ENCODE measurements around the gene RMND5B. TPM values are rescaled to one million over a fixed set of nuclear protein-coding genes. Genes with fewer than 3 reads are reported as not detected.

RMND5B gene
- total and polyA plus RNA-seq, 3 donors from 2014 or later = 73.0 to 181 (median 102) TPM

GRCh38 chr5:178176791-178177190 lies 46.0 kb downstream of the RMND5B start:
- intact Hi-C loops (cut with DNase I; ENCODE audit: low total_unique reads) = no loop called here
- H3K27me3 ChIP-seq = no peaks in the 10 kb centered on the region
- DNase-seq = no peak
- no peak overlapping the region for H3K27ac ChIP-seq
- 55 to 59% methylated on average over 6 of the region's 6 CpGs for WGBS, 2 donors
- H3K9me3 ChIP-seq = no peaks in the 10 kb centered on the region
- no peak for TF ChIP-seq POLR2A (IDR thresholded peaks at IDR 0.05)
- TF ChIP-seq, protein P1, sequence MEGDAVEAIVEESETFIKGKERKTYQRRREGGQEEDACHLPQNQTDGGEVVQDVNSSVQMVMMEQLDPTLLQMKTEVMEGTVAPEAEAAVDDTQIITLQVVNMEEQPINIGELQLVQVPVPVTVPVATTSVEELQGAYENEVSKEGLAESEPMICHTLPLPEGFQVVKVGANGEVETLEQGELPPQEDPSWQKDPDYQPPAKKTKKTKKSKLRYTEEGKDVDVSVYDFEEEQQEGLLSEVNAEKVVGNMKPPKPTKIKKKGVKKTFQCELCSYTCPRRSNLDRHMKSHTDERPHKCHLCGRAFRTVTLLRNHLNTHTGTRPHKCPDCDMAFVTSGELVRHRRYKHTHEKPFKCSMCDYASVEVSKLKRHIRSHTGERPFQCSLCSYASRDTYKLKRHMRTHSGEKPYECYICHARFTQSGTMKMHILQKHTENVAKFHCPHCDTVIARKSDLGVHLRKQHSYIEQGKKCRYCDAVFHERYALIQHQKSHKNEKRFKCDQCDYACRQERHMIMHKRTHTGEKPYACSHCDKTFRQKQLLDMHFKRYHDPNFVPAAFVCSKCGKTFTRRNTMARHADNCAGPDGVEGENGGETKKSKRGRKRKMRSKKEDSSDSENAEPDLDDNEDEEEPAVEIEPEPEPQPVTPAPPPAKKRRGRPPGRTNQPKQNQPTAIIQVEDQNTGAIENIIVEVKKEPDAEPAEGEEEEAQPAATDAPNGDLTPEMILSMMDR (IDR thresholded peaks at IDR 0.05) = no peak
- no peaks in the 10 kb centered on the region for H3K36me3 ChIP-seq (ENCODE audit: low read depth, missing control alignments)
- H3K4me3 ChIP-seq = no peak overlapping the region
- H3K4me1 ChIP-seq = no peaks in the 10 kb centered on the region

DNA sequence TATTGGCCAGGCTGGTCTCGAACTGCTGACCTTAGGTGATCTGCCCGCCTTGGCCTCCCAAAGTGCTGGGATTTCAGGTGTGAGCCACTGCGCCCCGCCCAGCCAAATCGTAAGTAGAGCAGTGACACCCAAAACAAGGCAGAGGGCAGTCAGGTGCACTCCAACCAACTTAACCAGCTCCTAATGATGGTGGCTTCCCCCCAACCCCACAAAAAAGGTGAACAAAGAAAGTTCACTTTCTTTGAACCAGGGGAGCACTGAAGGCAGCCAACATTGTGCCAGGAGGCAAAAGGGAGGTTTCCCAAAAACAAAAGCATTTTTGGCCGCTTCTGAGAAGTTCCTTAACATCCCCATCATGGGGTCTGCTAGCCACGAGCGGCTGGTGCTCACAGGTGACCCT lies 46.8 kb downstream of the RMND5B start:
- no peak for DNase-seq
- 62 to 81% methylated on average over 8 of the region's 8 CpGs for WGBS, 2 donors
- H3K9me3 ChIP-seq = no peaks in the 10 kb centered on the region
- H3K27me3 ChIP-seq = no peaks in the 10 kb centered on the region
- no peaks in the 10 kb centered on the region for H3K36me3 ChIP-seq (ENCODE audit: low read depth, missing control alignments)
- intact Hi-C loops (cut with DNase I; ENCODE audit: low total_unique reads) = no loop called here
- H3K4me3 ChIP-seq = no peak overlapping the region
- no peak overlapping the region for H3K27ac ChIP-seq
- H3K4me1 ChIP-seq = no peaks in the 10 kb centered on the region
- TF ChIP-seq, protein P1 (IDR thresholded peaks at IDR 0.05) = no peak
- TF ChIP-seq POLR2A (IDR thresholded peaks at IDR 0.05) = no peak

- H3K9me3 ChIP-seq = no peaks in the 10 kb centered on the region
- no peaks in the 10 kb centered on the region for H3K27me3 ChIP-seq
- 42 to 47% methylated on average over 8 to 9 of the region's 9 CpGs for WGBS, 2 donors
- H3K27ac ChIP-seq = no peak overlapping the region
- H3K36me3 ChIP-seq (ENCODE audit: low read depth, missing control alignments) = no peaks in the 10 kb centered on the region
- no peak for TF ChIP-seq POLR2A (IDR thresholded peaks at IDR 0.05)
- TF ChIP-seq, protein P1 (IDR thresholded peaks at IDR 0.05) = no peak
- no peak overlapping the region for H3K4me3 ChIP-seq
- intact Hi-C loops (cut with DNase I; ENCODE audit: low total_unique reads) = no loop called here
- H3K4me1 ChIP-seq = no peaks in the 10 kb centered on the region
- no peak for DNase-seq
These were observed 49.5 kb downstream of the RMND5B start for GRCh38 chr5:178180141-178180863.

GRCh38 chr5:178182158-178182876 lies 51.5 kb downstream of the RMND5B start:
- Histone ChIP-seq H3K27ac (no peak overlapping the region), H3K4me1 (no peaks in the 10 kb centered on the region), H3K9me3 (no peaks in the 10 kb centered on the region), H3K27me3 (no peaks in the 10 kb centered on the region), H3K36me3 (ENCODE audit: low read depth, missing control alignments) (no peaks in the 10 kb centered on the region), H3K4me3 (no peak overlapping the region)
- TF ChIP-seq POLR2A (IDR thresholded peaks at IDR 0.05) = no peak
- TF ChIP-seq, protein P1 (IDR thresholded peaks at IDR 0.05) = no peak
- 48 to 57% methylated on average over 4 of the region's 4 CpGs for WGBS, 2 donors
- intact Hi-C loops (cut with DNase I; ENCODE audit: low total_unique reads) = no loop called here
- DNase-seq = no peak
